Activated CD4-positive, alpha-beta T cell treated with anti-CD3 and anti-CD28 coated beads, Interleukin-2, amount 50 U/mL, for 1 hour (primary cell): ENCODE measurements around the gene PIAS4.

Experiments used
- DNase-seq: peaks from one replicate; pipeline ENCODE4 v3.0.0-alpha.2; 2020

The PIAS4 gene

DNA sequence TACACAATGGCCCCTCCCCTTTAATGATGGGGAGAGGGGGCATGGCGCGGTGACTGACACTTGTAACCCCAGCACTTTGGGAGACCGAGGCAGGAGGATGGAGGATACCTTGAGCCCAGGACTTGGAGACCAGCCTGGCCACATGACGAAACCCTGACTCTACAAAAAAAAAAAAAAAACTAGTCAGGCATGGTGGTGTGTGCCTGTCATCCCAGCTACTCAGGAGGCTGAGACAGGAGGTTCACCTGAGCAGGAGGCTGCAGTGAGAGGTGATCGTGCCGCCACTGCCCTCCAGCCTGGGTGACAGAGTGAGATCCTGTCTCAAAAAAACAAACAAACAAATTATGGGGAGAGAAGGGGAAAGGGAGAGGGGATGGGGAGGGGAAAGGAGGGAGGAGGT, 72.9 kb downstream of the PIAS4 start:
- DNase-seq = no peak

DNA sequence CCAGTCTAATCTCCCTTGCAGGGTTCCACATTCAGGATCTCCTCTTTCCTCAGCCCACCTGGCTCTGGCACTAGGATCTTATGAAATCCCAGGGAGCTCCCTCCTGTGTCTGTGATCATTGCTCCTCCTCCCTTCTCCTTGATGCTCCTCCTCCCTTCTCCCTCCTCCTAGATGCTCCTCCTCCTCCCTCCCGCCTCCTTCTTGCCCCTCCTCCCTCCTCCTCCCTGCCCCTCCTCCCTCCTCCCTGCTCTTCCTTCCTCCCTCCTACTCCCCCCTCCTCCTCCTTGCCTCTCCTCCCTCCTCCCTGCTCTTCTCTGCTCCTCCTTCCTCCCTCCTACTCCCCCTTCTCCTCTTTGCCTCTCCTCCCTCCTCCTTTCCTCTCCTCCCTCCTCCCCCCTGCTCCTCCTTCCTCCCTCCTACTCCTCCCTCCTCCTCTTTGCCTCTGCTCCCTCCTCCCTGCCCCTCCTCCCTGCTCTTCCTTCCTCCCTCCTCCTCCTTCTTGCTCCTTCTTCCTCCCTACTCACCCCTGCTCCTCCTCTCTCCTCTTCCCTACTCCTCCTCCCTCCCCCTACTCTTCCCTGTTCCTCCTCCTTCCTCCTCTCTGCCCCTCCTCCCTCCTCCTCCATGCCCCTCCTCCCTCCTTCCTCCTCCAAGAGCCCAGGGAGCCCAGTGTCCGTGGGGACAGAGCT, 74.0 kb downstream of the PIAS4 start:
- DNase-seq = no peak

DNA sequence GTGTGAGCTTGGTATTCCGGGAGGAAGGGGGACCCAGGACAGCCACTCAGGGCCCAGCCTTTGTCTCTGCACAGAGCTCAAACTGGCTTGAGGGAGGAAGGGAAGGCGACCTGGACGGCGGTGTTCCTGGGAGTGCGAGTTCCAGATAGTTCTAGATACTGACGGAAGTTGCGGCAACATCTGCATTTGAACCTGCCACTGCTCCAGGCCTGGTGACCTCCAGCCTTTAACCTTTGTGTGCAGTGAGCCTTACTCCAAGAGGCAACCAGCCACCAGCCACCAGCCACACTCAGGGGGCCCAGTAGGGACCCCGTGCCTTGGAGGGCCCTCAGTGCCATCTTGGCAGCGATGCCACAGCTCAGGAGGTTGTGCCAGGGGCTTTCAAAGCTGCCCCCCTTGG, 74.6 kb downstream of the PIAS4 start:
- no peak for DNase-seq

DNA sequence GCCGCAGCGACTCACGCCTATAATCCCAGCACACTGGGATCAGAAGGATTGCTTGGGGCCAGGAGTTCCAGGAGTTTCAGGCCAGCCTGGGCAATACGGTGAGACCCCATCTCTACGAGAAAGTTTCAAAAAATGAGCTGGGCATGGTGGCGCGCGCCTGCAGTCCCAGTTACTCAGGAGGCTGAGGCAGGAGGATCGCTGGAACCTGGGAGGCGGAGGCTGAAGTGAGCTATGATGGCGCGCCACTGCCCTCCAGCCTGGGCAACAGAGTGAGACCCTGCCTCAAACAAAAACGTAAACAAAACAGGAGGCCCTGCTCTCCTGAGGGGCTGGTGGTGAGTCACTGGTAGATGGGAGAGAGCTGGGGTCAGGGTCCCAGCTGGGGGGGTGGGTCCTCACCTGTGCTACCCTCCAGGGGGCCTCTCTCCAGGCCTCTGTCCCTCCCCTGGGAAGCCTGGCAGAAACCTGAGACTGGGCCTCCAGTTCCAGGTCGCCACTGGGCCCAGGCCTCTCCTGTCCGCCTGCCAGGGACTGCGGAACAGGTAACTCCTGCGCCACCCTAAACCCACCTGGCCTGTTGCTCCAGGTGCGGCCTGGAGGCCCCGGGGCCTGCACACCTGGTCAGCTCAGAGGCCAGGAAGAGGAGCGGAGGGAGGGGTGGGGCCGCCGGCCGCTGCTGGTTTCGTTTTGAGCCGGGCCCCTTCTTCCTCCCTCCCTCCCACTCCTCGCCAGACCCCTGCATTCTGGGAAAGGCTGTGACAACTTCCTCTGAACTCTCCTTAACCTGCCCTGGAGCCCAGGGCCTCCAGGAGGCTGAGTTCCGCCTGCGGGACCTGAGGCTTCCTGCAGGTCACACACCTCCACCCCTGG, 76.4 kb downstream of the PIAS4 start:
- DNase-seq = no peak

DNA sequence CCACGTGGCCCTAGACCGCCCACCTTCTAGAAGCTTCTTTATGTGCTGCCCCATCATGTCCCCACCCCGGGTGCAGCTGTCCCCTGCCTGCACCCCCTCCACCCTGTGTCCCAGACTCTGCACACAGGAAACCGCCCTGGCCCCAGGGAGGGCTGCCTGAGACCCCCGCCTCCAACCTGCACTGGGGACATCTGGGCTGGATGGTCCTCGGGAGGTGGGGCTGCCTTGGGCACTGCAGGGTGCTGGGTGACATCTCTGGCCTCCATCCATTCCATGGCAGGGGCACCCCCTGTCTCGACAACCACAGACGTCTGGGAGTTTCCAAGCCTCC, 77.0 kb downstream of the PIAS4 start:
- no peak for DNase-seq

DNA sequence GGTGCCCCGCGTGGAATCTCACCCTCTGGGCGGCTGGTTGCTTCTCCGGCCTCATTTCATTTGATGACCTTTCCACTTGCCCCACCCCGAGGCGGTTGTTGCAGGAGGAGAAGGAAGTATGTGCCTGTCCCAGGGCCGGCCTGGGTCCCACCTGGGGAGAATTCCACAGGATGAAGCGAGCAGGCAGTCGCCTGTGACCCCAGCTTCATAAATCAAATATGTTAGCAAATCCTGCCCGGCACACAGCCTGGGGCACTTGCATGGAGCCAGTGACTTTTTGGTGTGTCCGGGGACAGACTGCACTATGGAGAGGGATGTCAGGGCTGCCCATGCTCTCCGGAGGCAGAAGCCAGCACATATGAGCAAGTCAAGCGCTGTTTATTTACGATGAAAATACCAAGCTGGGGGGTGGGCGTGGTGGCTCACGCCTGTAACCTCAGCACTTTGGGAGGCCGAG, 78.9 kb downstream of the PIAS4 start:
- no peak for DNase-seq

DNA sequence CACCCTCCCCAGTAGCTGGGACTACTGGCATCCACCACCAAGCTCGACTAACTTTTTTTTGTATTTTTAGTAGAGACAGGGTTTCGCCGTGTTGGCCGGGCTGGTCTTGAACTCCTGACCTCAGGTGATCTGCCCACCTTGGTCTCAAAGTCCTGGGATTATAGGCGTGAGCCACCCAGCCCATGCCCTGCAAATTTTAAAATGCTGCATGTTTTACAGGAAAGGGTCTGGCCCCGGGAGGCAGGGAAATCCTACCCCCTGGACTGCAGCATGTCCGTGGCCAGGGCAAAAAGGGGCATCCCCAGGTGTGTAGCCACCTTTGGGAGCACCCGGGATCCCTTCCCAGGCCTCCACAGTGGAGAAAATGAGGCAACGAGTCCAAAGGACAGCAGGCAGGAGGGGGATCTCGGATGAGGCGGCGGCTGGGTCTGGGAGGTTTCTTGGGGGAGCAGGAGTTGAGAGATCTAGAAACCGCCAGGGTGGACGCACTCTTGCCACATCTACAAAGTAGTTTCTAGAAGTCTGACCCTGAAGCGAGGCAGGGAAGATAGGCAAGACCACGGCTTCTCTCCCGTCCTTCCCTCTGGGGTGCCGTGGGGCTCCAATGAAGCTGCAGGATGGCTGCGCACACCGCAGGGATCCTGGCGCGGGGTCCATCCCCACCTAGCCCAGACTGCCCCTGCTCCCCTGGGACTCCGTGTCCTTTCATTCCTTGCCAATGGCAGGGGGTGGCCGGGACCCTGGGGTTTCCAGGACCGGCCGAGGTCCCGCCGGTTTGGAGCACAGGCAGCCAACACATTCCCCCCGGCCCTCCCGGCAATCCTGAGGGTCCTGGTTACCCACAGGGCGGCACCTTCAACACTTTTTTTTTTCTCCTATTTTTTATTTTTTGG, 80.5 kb downstream of the PIAS4 start:
- no peak for DNase-seq

DNA sequence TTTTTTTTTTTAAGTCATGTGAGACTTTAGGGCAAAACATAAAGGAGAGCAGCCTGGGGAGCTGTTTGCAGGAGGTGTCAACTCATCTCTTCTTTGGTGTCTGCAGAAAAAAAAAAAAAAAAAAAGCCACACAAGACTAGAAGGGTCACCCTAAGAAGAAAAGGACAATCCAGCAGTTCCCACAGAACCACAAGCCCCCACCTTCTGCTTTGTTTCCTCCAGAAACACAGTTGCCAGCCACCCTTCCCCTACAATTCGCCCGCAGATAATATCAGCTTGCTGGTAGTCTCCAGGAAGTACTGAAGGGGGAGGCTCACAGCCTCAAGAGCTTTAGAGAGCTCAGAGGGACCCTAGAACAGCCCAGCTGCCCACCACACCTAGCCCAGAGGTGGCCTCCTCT, 81.4 kb downstream of the PIAS4 start:
- peak; percentile 25 for DNase-seq
